PFSK-1 (cell line): ENCODE results near the gene CALB2.

Experiments used
- FOXP2 ChIP-seq: optimal IDR thresholded peaks from 2 replicates; pipeline ENCODE3; 2011; ENCODE audit warnings: borderline replicate concordance, control low read depth, inconsistent platforms; ENCODE audit not compliant: insufficient read depth; ENCODE audit errors: extremely low read length, extremely low read depth
- POLR2AphosphoS5 ChIP-seq: IDR thresholded peaks from 2 replicates; pipeline ENCODE4 v1.6.1; 2012; ENCODE audit warnings: low read depth, mild to moderate bottlenecking, control low read depth, low read length, moderate library complexity
- SIN3A ChIP-seq: IDR thresholded peaks from 2 replicates; pipeline ENCODE4 v1.6.1; 2012; ENCODE audit warnings: mild to moderate bottlenecking, low read length, moderate library complexity, borderline replicate concordance; ENCODE audit not compliant: insufficient read depth
- TAF1 ChIP-seq: IDR thresholded peaks from 2 replicates; pipeline ENCODE4 v1.6.1; 2012; ENCODE audit warnings: low read length, control low read depth, borderline replicate concordance; ENCODE audit not compliant: insufficient read depth
- TF ChIP-seq, protein P1 (sequence below), 2 experiments: IDR thresholded peaks; 2 replicates each; pipeline versions ENCODE4 v1.6.1 to v1.8.0; 2011 to 2012; ENCODE audit warnings: low read depth in 2 of 2, low read length in 2 of 2, control low read depth in 1 of 2, inconsistent platforms in 1 of 2, mild to moderate bottlenecking in 1 of 2, moderate library complexity in 1 of 2; ENCODE audit not compliant: insufficient read depth in 1 of 2

CALB2 gene

GRCh38 chr16:71376465-71377157, 18.1 kb downstream of the CALB2 start:
- TF ChIP-seq POLR2AphosphoS5: no peak
- TF ChIP-seq SIN3A: no peak
- TF ChIP-seq FOXP2: no peak
- TF ChIP-seq, protein P1, sequence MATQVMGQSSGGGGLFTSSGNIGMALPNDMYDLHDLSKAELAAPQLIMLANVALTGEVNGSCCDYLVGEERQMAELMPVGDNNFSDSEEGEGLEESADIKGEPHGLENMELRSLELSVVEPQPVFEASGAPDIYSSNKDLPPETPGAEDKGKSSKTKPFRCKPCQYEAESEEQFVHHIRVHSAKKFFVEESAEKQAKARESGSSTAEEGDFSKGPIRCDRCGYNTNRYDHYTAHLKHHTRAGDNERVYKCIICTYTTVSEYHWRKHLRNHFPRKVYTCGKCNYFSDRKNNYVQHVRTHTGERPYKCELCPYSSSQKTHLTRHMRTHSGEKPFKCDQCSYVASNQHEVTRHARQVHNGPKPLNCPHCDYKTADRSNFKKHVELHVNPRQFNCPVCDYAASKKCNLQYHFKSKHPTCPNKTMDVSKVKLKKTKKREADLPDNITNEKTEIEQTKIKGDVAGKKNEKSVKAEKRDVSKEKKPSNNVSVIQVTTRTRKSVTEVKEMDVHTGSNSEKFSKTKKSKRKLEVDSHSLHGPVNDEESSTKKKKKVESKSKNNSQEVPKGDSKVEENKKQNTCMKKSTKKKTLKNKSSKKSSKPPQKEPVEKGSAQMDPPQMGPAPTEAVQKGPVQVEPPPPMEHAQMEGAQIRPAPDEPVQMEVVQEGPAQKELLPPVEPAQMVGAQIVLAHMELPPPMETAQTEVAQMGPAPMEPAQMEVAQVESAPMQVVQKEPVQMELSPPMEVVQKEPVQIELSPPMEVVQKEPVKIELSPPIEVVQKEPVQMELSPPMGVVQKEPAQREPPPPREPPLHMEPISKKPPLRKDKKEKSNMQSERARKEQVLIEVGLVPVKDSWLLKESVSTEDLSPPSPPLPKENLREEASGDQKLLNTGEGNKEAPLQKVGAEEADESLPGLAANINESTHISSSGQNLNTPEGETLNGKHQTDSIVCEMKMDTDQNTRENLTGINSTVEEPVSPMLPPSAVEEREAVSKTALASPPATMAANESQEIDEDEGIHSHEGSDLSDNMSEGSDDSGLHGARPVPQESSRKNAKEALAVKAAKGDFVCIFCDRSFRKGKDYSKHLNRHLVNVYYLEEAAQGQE (IDR thresholded peaks at IDR 0.05; ENCODE audit: insufficient read depth in 1 of 2, low read depth in 2 of 2, low read length in 2 of 2): no peak
- TF ChIP-seq TAF1: no peak

DNA sequence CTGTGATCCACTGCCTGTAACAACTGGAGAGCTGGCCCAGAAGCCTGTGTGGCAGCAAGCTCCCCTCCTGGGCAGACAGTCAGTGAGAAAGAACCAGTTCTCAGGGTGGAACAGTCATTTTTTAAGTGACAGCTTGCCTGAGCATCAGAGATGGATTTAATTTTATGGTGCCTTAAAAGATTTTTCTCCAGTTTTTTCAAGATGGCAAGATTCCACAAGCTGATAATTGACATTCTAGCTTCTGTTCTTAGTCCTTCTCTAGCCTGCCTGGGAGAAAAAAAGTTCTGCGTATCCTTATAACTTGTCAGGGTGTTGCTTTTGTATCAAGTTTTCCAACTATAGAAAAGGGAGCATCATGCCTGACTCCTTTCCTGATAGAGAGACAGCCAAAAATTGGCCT, 21.2 kb downstream of the CALB2 start:
- TF ChIP-seq, protein P1 (IDR thresholded peaks at IDR 0.05; ENCODE audit: insufficient read depth in 1 of 2, low read depth in 2 of 2, low read length in 2 of 2): no peak
- TF ChIP-seq TAF1 (no peak), SIN3A (no peak), FOXP2 (no peak), POLR2AphosphoS5 (no peak)

- no peak for TF ChIP-seq SIN3A
- TF ChIP-seq POLR2AphosphoS5: no peak
- no peak for TF ChIP-seq TAF1
- no peak for TF ChIP-seq FOXP2
- TF ChIP-seq, protein P1 (IDR thresholded peaks at IDR 0.05; ENCODE audit: insufficient read depth in 1 of 2, low read depth in 2 of 2, low read length in 2 of 2): no peak
Measured at GRCh38 chr16:71380831-71381230, 22.3 kb downstream of the CALB2 start.

DNA sequence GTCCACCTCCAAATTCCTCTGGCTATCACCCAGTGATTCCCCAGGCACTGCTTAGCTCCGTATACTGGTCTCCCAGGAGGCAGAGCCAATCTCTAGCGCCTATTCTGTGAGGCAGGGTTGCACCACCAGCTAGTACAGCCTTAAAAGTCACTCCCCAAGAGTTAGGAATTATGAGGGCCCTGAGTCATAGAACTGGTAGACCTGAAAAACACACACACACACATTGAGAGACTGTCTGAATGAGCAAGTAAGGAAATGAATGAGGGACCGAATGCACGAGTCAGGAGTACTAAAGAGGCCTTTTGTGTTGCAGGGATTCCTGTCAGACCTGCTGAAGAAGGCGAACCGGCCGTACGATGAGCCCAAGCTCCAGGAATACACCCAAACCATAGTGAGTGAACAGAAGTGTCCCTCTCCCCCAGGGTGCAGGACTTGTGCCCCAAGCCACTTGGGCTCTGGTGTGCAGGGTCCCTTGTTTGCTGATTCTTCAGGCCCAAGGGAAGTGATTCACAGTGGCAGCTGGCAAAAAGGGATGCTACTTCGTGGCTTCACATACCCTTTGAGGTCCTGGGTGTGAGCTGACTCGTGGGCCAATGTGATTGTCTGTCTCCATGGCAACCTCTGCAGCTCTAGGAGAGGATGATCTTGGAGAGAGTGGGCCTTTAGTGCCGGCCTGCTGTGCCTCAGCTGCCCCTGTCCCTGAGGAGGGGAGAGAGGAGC, 24.7 kb downstream of the CALB2 start:
- no peak for TF ChIP-seq SIN3A
- TF ChIP-seq FOXP2: no peak
- TF ChIP-seq POLR2AphosphoS5: no peak
- TF ChIP-seq, protein P1 (IDR thresholded peaks at IDR 0.05; ENCODE audit: insufficient read depth in 1 of 2, low read depth in 2 of 2, low read length in 2 of 2): no peak
- no peak for TF ChIP-seq TAF1
